MCF 10A (cell line): ENCODE data around the gene ROPN1. TPM values are rescaled to one million over a fixed set of nuclear protein-coding genes. Genes with fewer than 3 reads are reported as not detected.
"Not testable (repeated sequence)": the region's sequence is repeated elsewhere in the genome, so short reads cannot be mapped to it uniquely, and the experiment has no call there.

Source experiments
- BruUV-seq: library from RNA; stranded (reverse); fragments of 400-500 nt; replicated peaks from 2 replicates; lab custom pipeline; 2021; lab: Mats Ljungman, UMichigan
- CTCF ChIA-PET: fragments of 300-600 bp; sonication (Branson Sonifier 250); formaldehyde crosslinking; extraction: SDS; loops from one replicate; lab custom pipeline; 2021; ENCODE audit warnings: antibody characterized with exemption, inconsistent platforms; lab: Yijun Ruan, JAX
- POLR2A ChIA-PET: fragments of 300-600, 350-650 bp; sonication (Branson Sonifier 250); formaldehyde crosslinking; extraction: SDS; loops from one replicate; lab custom pipeline; 2020; ENCODE audit warnings: antibody characterized with exemption, inconsistent platforms; lab: Yijun Ruan, JAX
- DNase-seq: peaks from one replicate; pipeline ENCODE4 v3.0.0-alpha.2; 2018; ENCODE audit not compliant: unreplicated experiment
- H3K27ac Mint-ChIP-seq: one replicate; pipeline ENCODE4 v1.8.0; 2022; ENCODE audit warnings: mild to moderate bottlenecking, low read depth, mixed read lengths; ENCODE audit not compliant: unreplicated experiment
- H3K27me3 Mint-ChIP-seq: one replicate; pipeline ENCODE4 v1.8.0; 2022; ENCODE audit warnings: mixed read lengths; ENCODE audit not compliant: insufficient read depth, unreplicated experiment
- H3K36me3 Mint-ChIP-seq: one replicate; pipeline ENCODE4 v1.8.0; 2022; ENCODE audit warnings: mild to moderate bottlenecking, moderate library complexity, mixed read lengths; ENCODE audit not compliant: insufficient read depth, unreplicated experiment
- H3K4me1 Mint-ChIP-seq: one replicate; pipeline ENCODE4 v1.8.0; 2022; ENCODE audit warnings: mixed read lengths; ENCODE audit not compliant: insufficient read depth, unreplicated experiment
- H3K4me3 Mint-ChIP-seq: one replicate; pipeline ENCODE4 v1.8.0; 2022; ENCODE audit warnings: mild to moderate bottlenecking, moderate library complexity, mixed read lengths; ENCODE audit not compliant: unreplicated experiment
- H3K9me3 Mint-ChIP-seq: one replicate; pipeline ENCODE4 v1.8.0; 2022; ENCODE audit warnings: mixed read lengths; ENCODE audit not compliant: unreplicated experiment
- CTCF ChIP-seq: fragments of 200-600 bp; IDR thresholded peaks from one replicate; pipeline ENCODE4 v1.8.0; 2022; ENCODE audit warnings: antibody characterized with exemption, mild to moderate bottlenecking; ENCODE audit not compliant: unreplicated experiment
- intact Hi-C: fragments of 100-400 bp; cut with micrococcal nuclease; formaldehyde crosslinking; loops from 2 replicates; pipeline ENCODE4 v1.14.1; 2022
- total RNA-seq: library from RNA; stranded (reverse); gene quantifications from 2 replicates; pipeline ENCODE4 v1.2.3, GENCODE V29; 2022

ROPN1 gene
- total RNA-seq, 1 experiment from 2014 or later: not detected

- H3K27me3 Mint-ChIP-seq: peaks cover 86% of the 10 kb centered on the region
- no peaks in the 10 kb centered on the region for H3K9me3 Mint-ChIP-seq
- no peak for DNase-seq
- no TSS peak for BruUV-seq
- no peak for TF ChIP-seq CTCF
- ChIA-PET CTCF (interaction anchor here (0.5 to 1.2 kb wide), 3 partner anchors 14 to 365 kb away, joined by 3 to 5 read pairs (median 3); partner anchors contain the start of gene KALRN), POLR2A (no interaction called here)
- no peaks in the 10 kb centered on the region for H3K4me1 Mint-ChIP-seq
- no peak overlapping the region for H3K4me3 Mint-ChIP-seq
- intact Hi-C loops: loop anchor here (10.0 kb wide), 1 partner anchor 536 kb away; no protein-coding TSS in a partner anchor
- H3K27ac Mint-ChIP-seq: no peak overlapping the region
- H3K36me3 Mint-ChIP-seq: no peaks in the 10 kb centered on the region
Measured at GRCh38 chr3:124019291-124019690, 27.4 kb upstream of the ROPN1 start.

GRCh38 chr3:124017502-124017901 is 25.6 kb upstream of the ROPN1 start:
- H3K4me1 Mint-ChIP-seq, BruUV-seq, DNase-seq, H3K4me3 Mint-ChIP-seq, H3K9me3 Mint-ChIP-seq, H3K27ac Mint-ChIP-seq, POLR2A ChIA-PET, H3K36me3 Mint-ChIP-seq: not testable (repeated sequence)
- intact Hi-C loops: loop anchor here (10.0 kb wide), 1 partner anchor 537 kb away; no protein-coding TSS in a partner anchor
- peaks cover 92% of the 10 kb centered on the region for H3K27me3 Mint-ChIP-seq
- CTCF ChIA-PET: interaction anchor here (0.9 to 1.3 kb wide), 2 partner anchors 21 to 60 kb away, joined by 3 to 4 read pairs; no protein-coding TSS in a partner anchor

- POLR2A ChIA-PET, BruUV-seq, H3K4me3 Mint-ChIP-seq, H3K9me3 Mint-ChIP-seq, H3K27ac Mint-ChIP-seq, H3K36me3 Mint-ChIP-seq, H3K4me1 Mint-ChIP-seq: not testable (repeated sequence)
- peaks cover 100% of the 10 kb centered on the region for H3K27me3 Mint-ChIP-seq
- intact Hi-C loops: loop anchor here (1.0 to 10.0 kb wide), 4 partner anchors 63 to 538 kb away; no protein-coding TSS in a partner anchor
- peak; percentile 23 for DNase-seq
- peak; percentile 37 for TF ChIP-seq CTCF
- CTCF ChIA-PET: interaction anchor here (0.6 to 2.1 kb wide), 5 partner anchors 22 to 617 kb away, joined by 3 to 6 read pairs (median 4); no protein-coding TSS in a partner anchor
Measured at GRCh38 chr3:124016483-124016882, 24.6 kb upstream of the ROPN1 start.

GRCh38 chr3:124014366-124014942 is 22.5 kb upstream of the ROPN1 start:
- no peak for DNase-seq
- no peaks in the 10 kb centered on the region for H3K9me3 Mint-ChIP-seq
- POLR2A ChIA-PET: interaction anchor here (0.6 to 0.7 kb wide), 4 partner anchors 19 to 465 kb away, joined by 3 read pairs; partner anchors contain the start of gene KALRN
- H3K36me3 Mint-ChIP-seq: no peaks in the 10 kb centered on the region
- no TSS peak for BruUV-seq
- CTCF ChIA-PET: interaction anchor here (0.6 to 2.7 kb wide), 3 partner anchors 8 to 65 kb away, joined by 3 to 12 read pairs (median 3); partner anchors contain the start of gene KALRN
- TF ChIP-seq CTCF: no peak
- intact Hi-C loops: loop anchor here (10.0 kb wide), 1 partner anchor 540 kb away; no protein-coding TSS in a partner anchor
- no peak overlapping the region for H3K27ac Mint-ChIP-seq
- peaks cover 89% of the 10 kb centered on the region for H3K27me3 Mint-ChIP-seq
- no peaks in the 10 kb centered on the region for H3K4me1 Mint-ChIP-seq
- H3K4me3 Mint-ChIP-seq: no peak overlapping the region

GRCh38 chr3:124008321-124008720 is 16.4 kb upstream of the ROPN1 start:
- POLR2A ChIA-PET, H3K36me3 Mint-ChIP-seq, H3K27ac Mint-ChIP-seq, CTCF ChIA-PET, BruUV-seq, H3K9me3 Mint-ChIP-seq, H3K4me3 Mint-ChIP-seq, H3K4me1 Mint-ChIP-seq, intact Hi-C loops, DNase-seq: not testable (repeated sequence)
- peaks cover 89% of the 10 kb centered on the region for H3K27me3 Mint-ChIP-seq
